ENCODE results near the gene ERBIN.

DNA sequence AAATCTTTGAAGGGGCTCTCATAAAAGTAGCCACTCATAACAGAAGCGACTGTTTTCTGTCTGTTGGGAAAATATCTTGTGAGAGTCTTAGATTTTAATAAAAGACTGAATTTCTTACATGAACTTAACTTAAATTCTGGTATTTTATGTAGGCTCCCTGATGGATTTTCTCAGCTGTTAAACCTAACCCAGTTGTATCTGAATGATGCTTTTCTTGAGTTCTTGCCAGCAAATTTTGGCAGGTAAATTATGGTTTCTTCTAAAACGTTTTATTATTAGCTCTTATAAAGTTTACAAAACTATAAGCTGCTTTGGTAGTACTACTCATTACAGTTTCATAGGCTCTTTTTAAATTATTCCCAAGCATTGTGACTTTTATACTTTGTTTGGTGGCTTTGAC lies 87.0 kb downstream of the ERBIN start:
- TF ChIP-seq, protein P1, sequence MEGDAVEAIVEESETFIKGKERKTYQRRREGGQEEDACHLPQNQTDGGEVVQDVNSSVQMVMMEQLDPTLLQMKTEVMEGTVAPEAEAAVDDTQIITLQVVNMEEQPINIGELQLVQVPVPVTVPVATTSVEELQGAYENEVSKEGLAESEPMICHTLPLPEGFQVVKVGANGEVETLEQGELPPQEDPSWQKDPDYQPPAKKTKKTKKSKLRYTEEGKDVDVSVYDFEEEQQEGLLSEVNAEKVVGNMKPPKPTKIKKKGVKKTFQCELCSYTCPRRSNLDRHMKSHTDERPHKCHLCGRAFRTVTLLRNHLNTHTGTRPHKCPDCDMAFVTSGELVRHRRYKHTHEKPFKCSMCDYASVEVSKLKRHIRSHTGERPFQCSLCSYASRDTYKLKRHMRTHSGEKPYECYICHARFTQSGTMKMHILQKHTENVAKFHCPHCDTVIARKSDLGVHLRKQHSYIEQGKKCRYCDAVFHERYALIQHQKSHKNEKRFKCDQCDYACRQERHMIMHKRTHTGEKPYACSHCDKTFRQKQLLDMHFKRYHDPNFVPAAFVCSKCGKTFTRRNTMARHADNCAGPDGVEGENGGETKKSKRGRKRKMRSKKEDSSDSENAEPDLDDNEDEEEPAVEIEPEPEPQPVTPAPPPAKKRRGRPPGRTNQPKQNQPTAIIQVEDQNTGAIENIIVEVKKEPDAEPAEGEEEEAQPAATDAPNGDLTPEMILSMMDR (conservative IDR thresholded peaks at IDR 0.05): no peak
- no peak for TF ChIP-seq ZFX (IDR thresholded peaks at IDR 0.05)
